IPS DF 6.9 (cell line): ENCODE results near the gene SEC14L1.

Experiments
- DNase-seq: peaks from one replicate; pipeline ENCODE4 v3.0.0-alpha.2; 2013; ENCODE audit warnings: low read depth, low spot score
- H3K27ac ChIP-seq: one replicate; pipeline ENCODE4 v1.5.1; 2013; ENCODE audit warnings: low read length, control low read depth
- H3K27me3 ChIP-seq: 2 replicates; pipeline ENCODE4 v1.6.1; 2013; ENCODE audit warnings: mild to moderate bottlenecking, low read length; ENCODE audit not compliant: control insufficient read depth, insufficient read depth
- H3K36me3 ChIP-seq: 2 replicates; pipeline ENCODE4 v1.6.1; 2013; ENCODE audit warnings: low read length; ENCODE audit not compliant: control insufficient read depth, insufficient read depth
- H3K4me1 ChIP-seq: 2 replicates; pipeline ENCODE4 v1.6.1; 2013; ENCODE audit warnings: low read length; ENCODE audit not compliant: control insufficient read depth, insufficient read depth
- H3K4me3 ChIP-seq: 2 replicates; pipeline ENCODE4 v1.5.1; 2013; ENCODE audit warnings: mild to moderate bottlenecking, low read length
- H3K9me3 ChIP-seq: 2 replicates; pipeline ENCODE4 v1.6.1; 2013; ENCODE audit warnings: low read length, inconsistent platforms; ENCODE audit not compliant: control insufficient read depth, insufficient read depth
- WGBS: extraction: QIAGEN DNeasy Blood & Tissue Kit; methylation state at CpG from one replicate; pipeline ENCODE4 v1.1.7; 2013; ENCODE audit warnings: mixed read lengths, missing lambda C conversion rate; ENCODE audit not compliant: insufficient read length, insufficient coverage; 5-methylcytosine and 5-hydroxymethylcytosine counted together

SEC14L1 gene

GRCh38 chr17:77163001-77163400 lies 22.2 kb downstream of the SEC14L1 start:
- H3K9me3 ChIP-seq, result peaks cover 3% of the 10 kb centered on the region; the same call in 1 of the 2 replicates
- no peak overlapping the region for H3K4me3 ChIP-seq
- DNase-seq, result no peak
- no peaks in the 10 kb centered on the region; the same call in 1 of the 2 replicates for H3K36me3 ChIP-seq
- H3K27me3 ChIP-seq, result no peaks in the 10 kb centered on the region
- H3K27ac ChIP-seq, result no peak overlapping the region
- WGBS, result no CpG with 5 or more reads among the region's 10 CpGs
- peaks cover 12% of the 10 kb centered on the region for H3K4me1 ChIP-seq

- H3K9me3 ChIP-seq, result peaks cover 3% of the 10 kb centered on the region; the same call in 1 of the 2 replicates
- H3K27me3 ChIP-seq, result no peaks in the 10 kb centered on the region
- no peak overlapping the region for H3K27ac ChIP-seq
- no peak for DNase-seq
- WGBS, result no CpG with 5 or more reads among the region's 17 CpGs
- no peaks in the 10 kb centered on the region; the same call in 1 of the 2 replicates for H3K36me3 ChIP-seq
- no peak overlapping the region for H3K4me3 ChIP-seq
- peaks cover 12% of the 10 kb centered on the region for H3K4me1 ChIP-seq
Measured at GRCh38 chr17:77163511-77164280, 22.9 kb downstream of the SEC14L1 start.

- no peaks in the 10 kb centered on the region for H3K27me3 ChIP-seq
- peaks cover 12% of the 10 kb centered on the region for H3K4me1 ChIP-seq
- H3K4me3 ChIP-seq, result no peak overlapping the region
- no peak overlapping the region for H3K27ac ChIP-seq
- H3K36me3 ChIP-seq, result no peaks in the 10 kb centered on the region; the same call in 1 of the 2 replicates
- peaks cover 5% of the 10 kb centered on the region; the same call in 1 of the 2 replicates for H3K9me3 ChIP-seq
- WGBS, result no CpG with 5 or more reads among the region's 7 CpGs
- no peak for DNase-seq
Measured at GRCh38 chr17:77164483-77165091, 23.8 kb downstream of the SEC14L1 start.

- Histone ChIP-seq H3K4me1 (peaks cover 12% of the 10 kb centered on the region), H3K9me3 (peaks cover 6% of the 10 kb centered on the region; the same call in 1 of the 2 replicates), H3K36me3 (no peaks in the 10 kb centered on the region; the same call in 1 of the 2 replicates), H3K27ac (no peak overlapping the region), H3K4me3 (no peak overlapping the region), H3K27me3 (no peaks in the 10 kb centered on the region)
- DNase-seq, result no peak
- no CpG with 5 or more reads among the region's 1 CpG for WGBS
Measured at GRCh38 chr17:77165577-77165976, 24.8 kb downstream of the SEC14L1 start.

- DNase-seq, result no peak
- no peak overlapping the region for H3K4me3 ChIP-seq
- peaks cover 12% of the 10 kb centered on the region for H3K4me1 ChIP-seq
- no peaks in the 10 kb centered on the region for H3K27me3 ChIP-seq
- WGBS, result 100% methylated on average over 3 of the region's 12 CpGs
- H3K9me3 ChIP-seq, result peaks cover 6% of the 10 kb centered on the region; the same call in 1 of the 2 replicates
- no peak overlapping the region for H3K27ac ChIP-seq
- H3K36me3 ChIP-seq, result no peaks in the 10 kb centered on the region; the same call in 1 of the 2 replicates
Measured at GRCh38 chr17:77167472-77168306, 26.9 kb downstream of the SEC14L1 start.

GRCh38 chr17:77173104-77173503 lies 32.3 kb downstream of the SEC14L1 start:
- Histone ChIP-seq H3K36me3 (no peaks in the 10 kb centered on the region), H3K9me3 (peaks cover 10% of the 10 kb centered on the region), H3K4me3 (no peak overlapping the region), H3K4me1 (no peaks in the 10 kb centered on the region), H3K27ac (no peak overlapping the region), H3K27me3 (no peaks in the 10 kb centered on the region)
- WGBS, result no CpG with 5 or more reads among the region's 6 CpGs
- no peak for DNase-seq

GRCh38 chr17:77174928-77175661 lies 34.3 kb downstream of the SEC14L1 start:
- Histone ChIP-seq H3K9me3 (peaks cover 7% of the 10 kb centered on the region), H3K27me3 (no peaks in the 10 kb centered on the region), H3K4me1 (no peaks in the 10 kb centered on the region), H3K36me3 (no peaks in the 10 kb centered on the region), H3K27ac (no peak overlapping the region), H3K4me3 (no peak overlapping the region)
- no peak for DNase-seq
- no CpG with 5 or more reads among the region's 10 CpGs for WGBS

- Histone ChIP-seq H3K9me3 (peaks cover 7% of the 10 kb centered on the region), H3K27me3 (no peaks in the 10 kb centered on the region), H3K27ac (no peak overlapping the region), H3K4me3 (no peak overlapping the region), H3K4me1 (0 out of 2 replicates have a peak, but pooled peaks cover 1% of the 10 kb centered on the region), H3K36me3 (no peaks in the 10 kb centered on the region)
- DNase-seq, result no peak
- no CpG with 5 or more reads among the region's 3 CpGs for WGBS
Measured at GRCh38 chr17:77177002-77177741, 36.4 kb downstream of the SEC14L1 start.

GRCh38 chr17:77178050-77178449 lies 37.3 kb downstream of the SEC14L1 start:
- no peaks in the 10 kb centered on the region for H3K27me3 ChIP-seq
- H3K9me3 ChIP-seq, result peaks cover 7% of the 10 kb centered on the region
- no peak for DNase-seq
- no peak overlapping the region for H3K27ac ChIP-seq
- no peak overlapping the region for H3K4me3 ChIP-seq
- WGBS, result 100% methylated on average over 1 of the region's 5 CpGs
- H3K4me1 ChIP-seq, result 0 out of 2 replicates have a peak, but pooled peaks cover 1% of the 10 kb centered on the region
- no peaks in the 10 kb centered on the region for H3K36me3 ChIP-seq
